ENCODE results near the gene FPR3. TPM values are rescaled to one million over a fixed set of nuclear protein-coding genes. Genes with fewer than 3 reads are reported as not detected.

The FPR3 gene
- total RNA-seq, 4 donors from 2014 or later = 0.81 to 2.9 (median 2.1) TPM

GRCh38 chr19:51837145-51837544 lies 42.2 kb downstream of the FPR3 start:
- no peaks in the 10 kb centered on the region for H3K36me3 ChIP-seq

GRCh38 chr19:51861870-51862622 lies 67.1 kb downstream of the FPR3 start:
- WGBS = 98% methylated on average over 2 of the region's 2 CpGs
- H3K27ac ChIP-seq = no peak overlapping the region
- no peak overlapping the region for H3K4me3 ChIP-seq
- no peaks in the 10 kb centered on the region for H3K4me1 ChIP-seq
- TF ChIP-seq POLR2A (IDR thresholded peaks at IDR 0.05) (no peak), POLR2AphosphoS5 (IDR thresholded peaks at IDR 0.05) (no peak), CTCF (IDR thresholded peaks at IDR 0.05) (no peak), EP300 (IDR thresholded peaks at IDR 0.05) (no peak)
- H3K9me3 ChIP-seq = peaks cover 89% of the 10 kb centered on the region
- H3K36me3 ChIP-seq = no peaks in the 10 kb centered on the region
- DNase-seq (ENCODE audit: low spot score in 2 of 2) = no peak
- H3K27me3 ChIP-seq = no peaks in the 10 kb centered on the region

More at GRCh38 chr19:51837145-51837544, 42.2 kb downstream of the FPR3 start:
- Histone ChIP-seq H3K4me1 (no peaks in the 10 kb centered on the region), H3K9me3 (peaks cover 11% of the 10 kb centered on the region), H3K27me3 (no peaks in the 10 kb centered on the region), H3K4me3 (no peak overlapping the region), H3K27ac (no peak overlapping the region)
- 94% methylated on average over 2 of the region's 2 CpGs for WGBS
- DNase-seq (ENCODE audit: low spot score in 2 of 2) = no peak
- TF ChIP-seq CTCF (IDR thresholded peaks at IDR 0.05) (no peak), POLR2A (IDR thresholded peaks at IDR 0.05) (no peak), EP300 (IDR thresholded peaks at IDR 0.05) (no peak), POLR2AphosphoS5 (IDR thresholded peaks at IDR 0.05) (no peak)

- Histone ChIP-seq H3K27me3 (no peaks in the 10 kb centered on the region), H3K4me3 (no peak overlapping the region), H3K36me3 (peaks cover 60% of the 10 kb centered on the region), H3K9me3 (peaks cover 65% of the 10 kb centered on the region), H3K4me1 (no peaks in the 10 kb centered on the region), H3K27ac (no peak overlapping the region)
- WGBS = 98% methylated on average over 4 of the region's 4 CpGs
- TF ChIP-seq POLR2AphosphoS5 (IDR thresholded peaks at IDR 0.05) (no peak), CTCF (IDR thresholded peaks at IDR 0.05) (no peak), POLR2A (IDR thresholded peaks at IDR 0.05) (no peak), EP300 (IDR thresholded peaks at IDR 0.05) (no peak)
- no peak for DNase-seq (ENCODE audit: low spot score in 2 of 2)
Observed at GRCh38 chr19:51873097-51873496, 78.1 kb downstream of the FPR3 start.

Other genes starting within 250 kb of the FPR3 start
- 10 to 100 TPM in 1 of 4 donors, 1 to 10 TPM in 3; 2.0 to 12.1 (median 5.1) TPM for gene ZNF175, start 223.9 kb upstream of the FPR3 start, total RNA-seq
- under 1 TPM in 1 of 4 donors, not detected in 3; 0.38 TPM for gene SIGLEC5, start 164.8 kb upstream of the FPR3 start, total RNA-seq
- under 1 TPM in 3 of 4 donors, not detected in 1; 0.30 to 0.72 (median 0.36) TPM for gene SIGLEC14, start 148.3 kb upstream of the FPR3 start, total RNA-seq
- gene SPACA6, start 101.8 kb upstream of the FPR3 start, total RNA-seq = 10 to 100 TPM in 1 of 4 donors, 1 to 10 TPM in 3; 3.1 to 23.2 (median 7.8) TPM
- gene HAS1, start 71.2 kb upstream of the FPR3 start, total RNA-seq = 1 to 10 TPM in 3 of 4 donors, not detected in 1; 2.2 to 9.8 (median 4.4) TPM
- 1 to 10 TPM in 2 of 4 donors, under 1 TPM in 2; 0.60 to 1.7 (median 1.0) TPM for gene FPR1, start 43.3 kb upstream of the FPR3 start, total RNA-seq
- gene FPR2, start 34.0 kb upstream of the FPR3 start, total RNA-seq = under 1 TPM in 1 of 4 donors, not detected in 3; 0.34 TPM
- gene ZNF577, start 92.8 kb downstream of the FPR3 start, total RNA-seq = 10 to 100 TPM in 3 of 4 donors, 1 to 10 TPM in 1; 8.5 to 47.5 (median 17.9) TPM
- 10 to 100 TPM in 3 of 4 donors, 1 to 10 TPM in 1; 9.0 to 19.7 (median 14.3) TPM for gene ZNF649, start 109.9 kb downstream of the FPR3 start, total RNA-seq
- gene ZNF613, start 132.3 kb downstream of the FPR3 start, total RNA-seq = 1 to 10 TPM; 2.2 to 4.4 (median 3.0) TPM
- 10 to 100 TPM in 2 of 4 donors, 1 to 10 TPM in 2; 7.0 to 15.9 (median 11.9) TPM for gene ZNF350, start 191.7 kb downstream of the FPR3 start, total RNA-seq
- gene ZNF615, start 213.1 kb downstream of the FPR3 start, total RNA-seq = 10 to 100 TPM; 10.2 to 19.6 (median 13.6) TPM
- gene ZNF614, start 233.2 kb downstream of the FPR3 start, total RNA-seq = 1 to 10 TPM; 4.1 to 8.5 (median 4.6) TPM